ENCODE data around the gene PCDH20.

- TF ChIP-seq, protein P1, sequence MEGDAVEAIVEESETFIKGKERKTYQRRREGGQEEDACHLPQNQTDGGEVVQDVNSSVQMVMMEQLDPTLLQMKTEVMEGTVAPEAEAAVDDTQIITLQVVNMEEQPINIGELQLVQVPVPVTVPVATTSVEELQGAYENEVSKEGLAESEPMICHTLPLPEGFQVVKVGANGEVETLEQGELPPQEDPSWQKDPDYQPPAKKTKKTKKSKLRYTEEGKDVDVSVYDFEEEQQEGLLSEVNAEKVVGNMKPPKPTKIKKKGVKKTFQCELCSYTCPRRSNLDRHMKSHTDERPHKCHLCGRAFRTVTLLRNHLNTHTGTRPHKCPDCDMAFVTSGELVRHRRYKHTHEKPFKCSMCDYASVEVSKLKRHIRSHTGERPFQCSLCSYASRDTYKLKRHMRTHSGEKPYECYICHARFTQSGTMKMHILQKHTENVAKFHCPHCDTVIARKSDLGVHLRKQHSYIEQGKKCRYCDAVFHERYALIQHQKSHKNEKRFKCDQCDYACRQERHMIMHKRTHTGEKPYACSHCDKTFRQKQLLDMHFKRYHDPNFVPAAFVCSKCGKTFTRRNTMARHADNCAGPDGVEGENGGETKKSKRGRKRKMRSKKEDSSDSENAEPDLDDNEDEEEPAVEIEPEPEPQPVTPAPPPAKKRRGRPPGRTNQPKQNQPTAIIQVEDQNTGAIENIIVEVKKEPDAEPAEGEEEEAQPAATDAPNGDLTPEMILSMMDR (IDR thresholded peaks at IDR 0.05) = no peak
- TF ChIP-seq POLR2A (IDR thresholded peaks at IDR 0.05) = no peak
Measured at GRCh38 chr13:61362522-61362921, 53.1 kb downstream of the PCDH20 start.

Data from lower leg skin (tissue), 3 donors.